GM15510 (cell line): Measurements from ENCODE around the gene GRM7.

Experiments
- POLR2A ChIP-seq: IDR thresholded peaks from 3 replicates; pipeline ENCODE4 v1.6.1; 2011; ENCODE audit warnings: borderline replicate concordance; ENCODE audit not compliant: insufficient read length; ENCODE audit errors: extremely low read depth

GRM7 gene

DNA sequence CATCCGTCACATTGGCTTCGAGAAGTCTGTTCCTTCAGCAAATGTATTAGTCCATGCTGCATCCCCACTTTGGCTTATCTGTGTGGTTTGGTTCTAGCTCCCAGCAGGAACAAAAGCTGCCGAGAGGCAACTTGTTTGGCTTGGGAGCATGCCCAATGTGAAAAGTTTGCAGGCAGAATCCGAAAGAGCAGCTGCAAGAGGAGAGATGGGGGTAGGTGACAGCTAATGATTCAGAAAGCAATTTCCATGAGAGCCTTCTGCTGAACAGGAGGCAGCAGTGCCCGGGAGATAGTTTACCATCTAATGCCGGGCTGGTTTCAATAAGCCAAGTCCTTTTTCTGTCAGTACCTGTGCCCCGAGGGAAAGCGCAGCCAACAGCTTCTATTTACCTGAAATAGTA is 60.2 kb downstream of the GRM7 start:
- TF ChIP-seq POLR2A = no peak

DNA sequence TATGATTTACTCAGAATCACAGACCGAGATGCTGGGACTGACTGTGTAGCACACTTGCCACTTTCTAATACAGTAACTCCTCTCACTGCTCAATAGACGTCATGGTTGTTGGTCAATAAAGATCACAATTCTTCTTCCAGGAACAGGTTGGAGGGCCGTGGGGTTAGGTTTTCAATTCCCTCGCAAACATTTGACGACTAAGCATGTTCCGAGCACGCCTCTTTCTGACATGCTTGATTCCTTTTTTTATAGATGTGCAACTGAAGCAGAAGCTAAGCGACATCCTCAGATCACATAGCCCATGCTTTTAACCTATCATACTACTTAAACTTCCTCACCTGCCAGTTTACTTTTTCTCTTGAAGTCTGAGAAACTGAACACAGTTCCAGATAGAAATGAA is 61.0 kb downstream of the GRM7 start:
- TF ChIP-seq POLR2A = no peak

DNA sequence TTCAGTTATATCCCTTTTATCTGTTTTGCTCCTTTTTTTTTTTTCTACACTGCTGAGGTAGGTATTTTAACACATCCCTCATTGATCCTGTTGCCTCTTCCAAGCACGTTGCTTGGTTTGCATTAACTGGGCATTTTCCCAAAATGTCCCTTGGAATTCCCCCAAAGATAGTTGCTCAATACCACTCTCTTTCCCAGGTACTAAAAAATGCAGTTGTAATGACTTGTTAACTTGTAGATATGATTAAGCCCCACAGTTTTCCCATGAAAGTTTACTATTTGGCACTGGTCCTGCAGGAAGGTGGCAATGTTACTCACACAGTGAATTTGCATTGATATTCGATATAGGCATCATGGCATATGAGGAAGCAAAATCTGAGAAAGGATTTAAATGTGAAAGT is 67.1 kb downstream of the GRM7 start:
- no peak for TF ChIP-seq POLR2A

DNA sequence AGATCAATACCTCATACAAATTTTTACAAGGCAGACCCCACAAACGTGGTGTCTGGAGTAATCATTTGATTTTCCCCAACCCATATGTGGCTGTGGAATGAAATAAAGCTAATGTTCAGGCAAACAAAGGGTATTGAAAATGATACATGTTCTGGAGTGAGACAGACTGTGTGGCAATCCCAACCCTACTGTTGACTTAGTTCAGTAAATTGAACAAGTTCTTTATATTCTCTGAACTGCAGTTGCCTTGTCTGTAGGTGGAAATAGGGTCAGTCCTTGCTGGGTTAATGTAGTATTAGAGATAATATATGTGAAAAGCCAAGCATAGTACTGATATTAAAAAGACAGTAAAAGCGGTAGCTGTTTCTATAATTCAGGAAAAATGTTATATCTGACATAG is 69.0 kb downstream of the GRM7 start:
- no peak for TF ChIP-seq POLR2A

DNA sequence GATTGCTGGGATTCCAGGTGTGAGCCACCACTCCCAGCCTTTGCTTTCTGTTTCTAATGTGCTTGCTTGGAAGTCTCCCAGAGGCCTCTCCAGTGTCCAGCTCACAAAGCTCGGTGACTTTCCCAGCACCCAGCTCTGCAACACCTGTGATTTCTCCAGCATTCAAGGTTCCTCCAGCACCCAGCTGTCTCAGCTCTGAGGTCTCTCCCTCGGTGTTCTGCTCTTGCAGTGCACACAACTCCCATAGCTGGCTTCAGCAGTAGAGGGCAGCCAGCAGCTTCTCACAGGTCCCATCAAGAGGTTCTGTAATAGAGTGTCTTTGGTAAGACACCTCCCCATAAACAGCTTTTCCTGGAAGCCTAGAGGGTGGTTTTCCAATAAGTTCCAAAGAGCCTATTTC is 75.1 kb downstream of the GRM7 start:
- no peak for TF ChIP-seq POLR2A

DNA sequence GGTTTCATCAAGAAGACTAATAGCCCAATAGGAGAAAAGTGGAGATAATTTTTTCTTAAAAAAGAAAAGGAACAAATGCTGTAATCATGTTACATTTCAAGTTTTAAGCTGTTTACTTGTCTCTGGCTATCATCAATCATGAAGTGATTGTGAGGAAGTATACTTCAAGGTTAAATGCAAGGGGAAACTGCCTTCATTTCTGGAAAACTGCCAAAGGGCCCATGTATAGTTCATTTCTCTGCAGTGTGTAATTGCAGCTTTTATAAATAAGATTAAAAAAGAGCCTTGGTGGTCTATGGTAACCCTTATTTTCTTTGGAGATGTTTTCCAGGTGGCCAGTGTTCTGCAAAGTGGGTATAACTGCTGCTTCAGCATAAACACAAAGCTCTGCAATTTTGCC is 101.9 kb downstream of the GRM7 start:
- TF ChIP-seq POLR2A = no peak

DNA sequence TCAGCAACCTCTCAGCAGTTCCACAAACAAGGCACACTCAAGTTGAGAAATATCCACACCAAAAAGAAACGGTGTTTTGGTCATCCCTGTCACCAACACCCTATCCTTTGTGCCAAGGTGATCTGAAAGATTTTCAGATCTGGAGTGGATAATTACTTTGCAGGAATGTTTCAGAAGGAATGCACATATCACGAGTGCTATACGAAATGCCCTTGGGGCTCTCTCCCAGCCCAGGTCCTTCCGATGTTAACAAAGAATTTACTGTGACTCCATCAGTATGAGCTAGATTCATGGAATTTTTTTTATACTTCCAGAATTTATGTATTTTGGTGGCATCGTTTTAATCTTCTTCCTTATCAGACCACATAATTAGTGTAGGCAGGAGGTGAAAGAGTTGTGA is 105.0 kb downstream of the GRM7 start:
- TF ChIP-seq POLR2A = no peak

DNA sequence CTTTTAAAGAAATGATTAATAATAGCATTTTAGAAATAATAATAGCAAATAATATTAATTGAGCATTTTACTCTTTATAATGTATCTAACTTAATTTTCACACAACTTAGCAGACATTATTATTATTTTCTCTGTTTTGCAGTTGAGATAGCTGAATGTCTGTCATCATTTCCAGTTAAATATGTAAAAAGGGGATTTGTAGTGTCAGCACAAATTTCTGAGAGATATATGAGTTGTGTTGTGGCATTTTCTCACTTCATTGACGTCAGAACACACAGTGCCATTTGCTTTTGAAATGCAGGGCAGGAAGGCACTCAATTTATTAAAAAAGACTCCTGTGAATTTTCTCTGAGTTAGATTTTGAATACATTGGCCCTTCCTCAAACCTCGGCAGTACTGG is 111.0 kb downstream of the GRM7 start:
- no peak for TF ChIP-seq POLR2A

DNA sequence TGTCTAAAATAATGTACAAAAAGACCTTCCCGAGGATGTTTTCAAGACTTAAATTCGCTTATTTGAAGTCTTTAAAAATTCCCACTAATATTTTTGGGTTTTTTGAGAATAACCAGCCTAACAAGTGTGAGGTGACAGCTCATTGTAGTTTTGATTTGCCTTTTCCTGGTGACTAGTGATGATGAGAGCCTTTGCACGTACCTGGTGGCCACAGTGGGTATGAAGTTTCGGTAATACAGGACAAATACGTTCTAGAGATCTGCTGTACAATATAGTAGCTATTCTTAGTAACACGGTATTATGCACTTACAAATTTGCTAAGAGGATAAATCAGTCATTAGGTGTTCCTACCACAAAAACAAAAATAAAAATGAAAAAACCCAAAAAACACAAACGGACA is 124.9 kb downstream of the GRM7 start:
- no peak for TF ChIP-seq POLR2A

DNA sequence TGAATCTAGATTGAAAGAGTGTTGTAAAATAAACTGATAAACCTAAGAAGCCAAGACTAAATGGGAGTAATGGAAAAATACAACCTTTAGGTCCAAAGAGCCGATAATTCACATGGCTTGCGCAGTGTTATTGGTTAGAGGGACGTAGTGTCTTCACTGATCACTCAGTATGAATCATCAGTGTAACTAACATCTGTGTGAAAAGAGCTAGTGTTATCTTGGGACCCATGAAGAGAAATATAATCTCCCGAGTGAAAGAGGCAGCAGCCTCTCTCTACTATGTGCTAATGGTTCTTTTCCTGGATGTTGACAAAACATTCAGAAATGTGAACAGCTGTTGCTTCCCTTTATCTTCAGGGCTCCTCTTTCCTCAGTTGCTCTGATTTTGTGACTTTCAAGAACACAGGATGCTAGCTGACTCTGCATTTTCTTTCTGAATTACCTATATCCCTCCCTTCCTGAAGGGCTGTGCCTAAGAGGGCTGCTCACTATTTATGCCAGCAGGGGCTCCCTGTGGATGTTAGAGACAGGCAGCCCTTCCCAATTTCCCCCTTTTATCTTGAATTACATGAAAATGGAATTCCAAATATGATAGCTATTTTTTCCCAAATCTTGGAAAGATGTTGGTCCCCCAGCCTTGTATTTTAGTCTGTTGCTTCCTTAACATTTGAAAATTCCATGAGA is 128.8 kb downstream of the GRM7 start:
- no peak for TF ChIP-seq POLR2A

DNA sequence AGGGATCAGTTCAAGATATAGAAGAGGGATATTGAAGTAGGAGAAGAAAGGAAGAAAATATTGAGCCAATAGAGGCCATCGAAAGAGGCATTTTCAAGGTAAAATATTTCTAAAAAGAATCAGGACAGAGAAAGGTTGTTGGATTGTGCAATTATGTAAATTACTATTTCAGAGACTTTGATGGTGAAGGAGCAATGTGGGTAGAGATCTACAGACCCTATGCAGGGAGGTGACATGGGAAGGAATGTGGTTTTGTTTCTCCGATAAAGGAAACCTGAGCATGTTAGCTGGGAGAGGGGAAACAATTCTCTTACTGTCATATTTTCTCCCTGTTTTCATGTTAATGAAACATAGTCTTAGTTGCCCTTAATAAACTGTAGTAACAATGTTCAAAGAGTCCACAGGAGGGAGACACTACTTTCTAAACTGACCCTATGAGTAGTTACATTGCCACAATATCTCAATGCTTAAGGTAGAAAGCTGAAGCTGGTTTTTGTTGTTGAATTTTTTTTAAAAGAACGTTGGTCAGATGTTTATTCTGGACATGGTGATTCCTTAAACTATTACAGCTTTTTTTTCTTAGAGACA is 133.3 kb downstream of the GRM7 start:
- no peak for TF ChIP-seq POLR2A

DNA sequence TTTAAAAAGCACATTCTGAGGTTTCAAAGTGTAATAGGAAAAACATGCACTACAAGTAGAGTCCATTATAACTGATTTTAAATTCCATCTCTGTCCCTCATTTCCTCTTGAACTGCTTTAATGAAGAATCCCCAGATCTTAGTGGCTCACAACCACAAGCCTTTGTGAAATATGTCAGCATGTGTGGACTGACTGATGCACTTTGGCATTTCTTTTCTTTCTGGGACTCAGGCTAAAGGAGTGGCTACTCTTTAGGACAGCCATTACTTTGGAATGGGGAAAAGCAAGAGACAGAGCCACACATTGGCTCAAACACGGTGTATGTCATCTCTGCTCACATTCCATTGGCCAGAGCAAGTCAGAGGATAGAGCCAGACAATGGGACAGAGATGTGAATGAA is 139.6 kb downstream of the GRM7 start:
- no peak for TF ChIP-seq POLR2A

DNA sequence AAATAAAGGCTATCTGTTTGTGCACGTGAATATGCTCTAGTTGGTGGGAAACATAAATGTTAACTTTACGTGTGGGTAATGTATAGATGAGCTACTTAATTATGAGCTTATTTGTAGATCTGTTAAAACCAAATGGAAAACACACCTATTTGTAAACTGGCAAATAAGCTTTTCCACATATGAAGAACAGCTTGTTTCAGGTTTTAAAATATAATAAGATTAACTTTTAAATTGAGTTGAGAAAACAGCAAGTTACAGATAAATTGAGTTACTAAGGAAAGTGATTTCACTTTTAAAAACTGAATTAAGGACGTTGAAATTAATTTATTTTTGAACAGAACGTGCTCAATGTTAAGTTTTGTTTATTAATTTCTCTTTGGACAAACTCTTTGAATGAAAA is 140.5 kb downstream of the GRM7 start:
- TF ChIP-seq POLR2A = no peak

DNA sequence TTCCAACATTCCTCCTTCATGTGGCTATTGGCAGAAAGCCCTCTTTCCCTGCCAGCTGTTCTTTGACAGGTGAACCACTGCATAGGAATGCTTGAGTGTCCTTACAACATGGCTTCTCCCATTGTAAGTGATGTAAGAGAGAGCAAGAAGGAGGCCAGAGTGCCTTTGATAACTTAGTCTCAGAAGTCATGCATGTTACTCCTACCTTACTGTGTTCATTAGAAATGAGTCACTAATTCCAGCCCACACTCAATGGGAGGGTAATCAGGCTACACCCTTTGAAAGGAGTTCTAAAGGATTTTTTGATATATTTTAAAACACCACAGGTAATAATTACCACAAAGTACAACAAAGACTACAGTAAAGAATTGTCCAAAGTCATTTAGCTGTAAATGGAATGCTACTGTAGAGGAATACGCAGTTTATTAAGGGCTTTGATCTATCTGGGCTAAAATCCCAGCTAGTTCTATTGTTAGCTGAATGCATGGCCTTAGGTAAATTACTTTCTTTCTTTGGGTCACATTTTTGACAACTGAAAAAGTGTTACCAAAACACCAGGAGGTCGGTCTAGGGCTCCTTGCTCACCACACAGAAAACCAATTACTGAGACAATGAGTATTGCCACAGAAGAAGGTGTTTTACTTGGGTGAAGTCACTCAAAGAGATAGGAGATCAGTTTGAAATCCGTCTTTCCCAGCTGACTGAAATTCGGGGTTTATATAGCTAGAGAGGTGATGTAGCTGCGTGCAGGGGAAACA is 154.9 kb downstream of the GRM7 start:
- no peak for TF ChIP-seq POLR2A

DNA sequence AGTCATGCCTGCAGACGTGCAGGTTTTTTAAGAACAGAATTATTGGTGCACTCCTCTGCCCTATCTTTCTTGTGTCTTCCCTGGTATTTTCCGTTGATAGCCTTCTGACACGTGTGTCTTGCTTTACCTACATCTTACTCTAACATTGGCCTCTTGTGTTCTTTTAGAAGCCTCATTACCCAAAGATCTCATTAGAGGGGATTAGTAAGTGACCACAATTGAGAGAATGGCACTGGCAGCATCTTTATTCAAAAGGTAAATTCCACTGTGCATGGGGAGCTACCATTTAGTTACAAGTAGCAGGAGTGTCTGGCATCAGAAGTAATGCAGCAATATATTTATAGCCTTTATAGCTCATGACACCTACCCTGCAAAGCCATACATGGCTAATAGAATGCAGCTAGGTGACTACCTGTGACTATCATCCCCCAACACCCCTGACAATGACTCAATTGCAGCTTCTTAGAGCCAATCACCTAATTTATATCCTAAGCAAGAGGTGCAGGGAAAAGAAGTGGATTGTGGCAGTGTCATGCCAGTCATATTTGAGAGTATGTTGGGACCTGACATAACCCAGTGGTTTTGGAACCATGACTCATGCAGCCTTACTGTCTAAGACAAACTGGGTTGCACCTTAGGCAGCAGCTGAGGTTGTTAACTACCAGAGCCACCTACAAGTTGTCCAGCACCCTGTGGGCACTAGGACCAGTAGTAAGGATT is 164.8 kb downstream of the GRM7 start:
- TF ChIP-seq POLR2A = no peak

DNA sequence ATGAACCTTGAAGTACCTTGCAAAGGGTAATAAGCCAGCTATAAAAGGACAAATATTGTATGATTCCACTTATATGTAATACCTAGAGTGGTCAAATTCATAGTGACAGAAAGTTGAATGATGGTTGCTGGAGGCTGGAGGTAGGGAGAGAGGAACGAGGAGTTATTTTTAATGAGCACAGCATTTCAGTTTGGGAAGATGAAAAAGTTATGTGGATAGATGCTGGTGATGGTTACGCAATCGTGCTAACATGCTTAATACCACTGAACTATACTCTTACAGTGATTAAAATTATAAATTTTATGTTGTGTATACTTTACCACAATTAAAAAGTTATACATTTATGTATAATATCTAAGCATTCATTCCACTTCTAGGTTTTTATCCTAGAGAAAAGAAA is 168.6 kb downstream of the GRM7 start:
- TF ChIP-seq POLR2A = no peak

DNA sequence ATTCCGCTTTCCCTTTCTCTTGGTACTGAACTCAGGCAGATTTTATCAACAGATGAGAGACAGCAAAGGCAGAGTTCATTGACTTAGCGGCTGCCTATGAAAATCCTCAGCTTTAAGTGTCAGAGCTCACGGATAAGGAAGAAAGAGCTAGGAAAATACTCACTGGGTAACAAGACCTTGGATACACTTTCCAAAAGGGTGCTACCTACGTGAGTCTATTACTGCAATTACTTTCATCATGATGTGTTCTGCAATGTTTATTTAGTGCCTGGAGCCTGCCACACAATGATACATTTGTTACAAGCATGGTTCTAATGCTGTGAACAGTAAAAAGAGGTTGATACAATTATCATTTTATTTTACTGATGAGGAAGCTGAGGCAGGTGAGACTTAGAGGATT is 177.5 kb downstream of the GRM7 start:
- no peak for TF ChIP-seq POLR2A

DNA sequence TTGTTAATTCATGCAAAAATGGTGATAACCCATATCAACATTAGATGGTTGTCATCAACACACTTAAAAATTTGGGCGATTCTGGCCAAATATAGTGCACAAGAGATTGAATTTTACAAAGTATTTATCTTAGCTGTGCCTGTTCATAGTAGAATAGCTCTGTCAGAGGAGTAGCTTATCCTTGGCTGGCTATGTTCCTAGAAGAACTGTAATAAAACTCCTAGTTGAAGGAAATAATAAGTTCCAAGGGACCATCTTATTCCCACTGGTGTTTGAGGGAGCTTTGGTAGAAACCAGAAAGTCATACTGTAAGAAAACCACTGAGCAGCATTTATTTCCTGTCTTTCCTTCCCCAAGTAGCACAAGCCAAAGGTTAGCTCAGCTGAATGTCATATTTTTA is 201.8 kb downstream of the GRM7 start:
- no peak for TF ChIP-seq POLR2A
